ENCODE results near the gene SH3D21. TPM values are rescaled to one million over a fixed set of nuclear protein-coding genes. Genes with fewer than 3 reads are reported as not detected.

SH3D21 gene
- total and polyA plus RNA-seq, 2 of the 8 experiments (the other 6 are each of a cell fraction or from before 2014, with no cell fraction given), result 3.4 to 8.6 TPM

DNA sequence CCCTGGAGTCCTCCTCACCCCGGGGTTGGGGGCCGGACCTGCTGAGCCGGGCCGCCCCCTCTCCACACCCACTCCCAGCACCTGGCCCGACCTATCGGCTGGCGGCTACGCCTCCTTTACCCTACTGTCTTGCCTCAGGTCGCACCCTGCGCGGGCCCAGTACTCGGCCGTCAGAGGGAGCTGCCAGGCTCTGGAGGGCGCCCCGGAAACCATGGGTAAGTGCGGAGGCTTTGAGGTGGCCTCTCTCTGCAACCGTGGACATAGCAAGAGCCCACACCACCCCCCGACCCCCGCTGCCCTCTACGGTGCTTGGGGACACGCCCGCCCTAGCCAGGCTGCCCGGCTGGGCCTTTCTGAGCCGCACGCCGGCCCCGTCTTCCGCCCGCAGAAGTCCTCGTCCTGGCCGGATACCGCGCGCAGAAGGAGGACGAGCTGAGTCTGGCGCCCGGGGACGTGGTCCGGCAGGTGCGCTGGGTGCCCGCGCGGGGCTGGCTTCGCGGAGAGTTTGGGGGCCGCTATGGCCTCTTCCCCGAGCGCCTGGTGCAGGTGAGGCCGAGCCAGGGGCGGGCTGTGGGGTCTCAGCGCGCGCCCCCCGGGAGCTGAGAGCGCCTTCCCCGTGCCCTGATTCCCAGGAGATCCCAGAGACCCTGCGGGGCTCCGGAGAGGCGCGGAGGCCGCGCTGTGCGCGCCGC lies at the start of gene SH3D21 (continued):
- TF ChIP-seq SAP30 (IDR thresholded peaks at IDR 0.05; ENCODE audit: insufficient read depth, insufficient replicate concordance, low read length), result no peak
- TF ChIP-seq EP300 (IDR thresholded peaks at IDR 0.05; ENCODE audit: borderline replicate concordance in 1 of 2, low read depth in 2 of 2, low read length in 2 of 2), result no peak
- no peak for TF ChIP-seq CTBP2 (IDR thresholded peaks at IDR 0.05; ENCODE audit: borderline replicate concordance, insufficient read depth, insufficient read length, low read length)
- TF ChIP-seq CBX8 (IDR thresholded peaks at IDR 0.05; ENCODE audit: borderline replicate concordance, low read depth, low read length), result no peak
- TF ChIP-seq GTF2F1 (IDR thresholded peaks at IDR 0.05; ENCODE audit: borderline replicate concordance, low read depth, low read length), result no peak
- no peak for TF ChIP-seq CHD2 (IDR thresholded peaks at IDR 0.05; ENCODE audit: low read length)
- TF ChIP-seq JUN (IDR thresholded peaks at IDR 0.05; ENCODE audit: low read depth, low read length), result no peak
- peak in 1 of 2 experiments; percentile 4; a peak in 2 of 4 replicates for TF ChIP-seq HDAC2 (IDR thresholded peaks at IDR 0.05; ENCODE audit: borderline replicate concordance in 1 of 2, low read depth in 2 of 2, low read length in 2 of 2)
- TF ChIP-seq NRF1 (IDR thresholded peaks at IDR 0.05; ENCODE audit: low read depth, low read length), result no peak
- TF ChIP-seq HDAC6 (IDR thresholded peaks at IDR 0.05; ENCODE audit: low read depth, low read length), result no peak
- TF ChIP-seq EGR1 (IDR thresholded peaks at IDR 0.05; ENCODE audit: borderline replicate concordance, low read depth, low read length), result peak; percentile 53; the same call in 1 of the 2 replicates
- TF ChIP-seq MAFK (IDR thresholded peaks at IDR 0.05; ENCODE audit: low read depth, low read length), result no peak
- peak in 1 of 2 experiments; percentile 68; a peak in 2 of 3 replicates for TF ChIP-seq POLR2A (IDR thresholded peaks at IDR 0.05; ENCODE audit: control extremely low read depth in 1 of 2, low read depth in 2 of 2, low read length in 2 of 2)
- TF ChIP-seq TEAD4 (IDR thresholded peaks at IDR 0.05; ENCODE audit: low read depth, low read length), result no peak
- TF ChIP-seq TCF12 (IDR thresholded peaks at IDR 0.05; ENCODE audit: low read depth, low read length), result no peak
- TF ChIP-seq TAF1 (IDR thresholded peaks at IDR 0.05; ENCODE audit: low read depth, low read length), result peak; percentile 58
- TF ChIP-seq CEBPB (IDR thresholded peaks at IDR 0.05; ENCODE audit: low read depth, low read length), result no peak
- TF ChIP-seq JUND (IDR thresholded peaks at IDR 0.05; ENCODE audit: low read length), result no peak
- TF ChIP-seq RBBP5 (IDR thresholded peaks at IDR 0.05; ENCODE audit: borderline replicate concordance, low read depth, low read length), result no peak; the same call in 1 of the 2 replicates
- no peak for TF ChIP-seq BRCA1 (IDR thresholded peaks at IDR 0.05; ENCODE audit: low read depth, low read length)
- TF ChIP-seq SP1 (IDR thresholded peaks at IDR 0.05; ENCODE audit: low read depth, low read length), result no peak
- TF ChIP-seq CBX5 (IDR thresholded peaks at IDR 0.05; ENCODE audit: low read depth, low read length), result no peak
- TF ChIP-seq ZNF274 (IDR thresholded peaks at IDR 0.05; ENCODE audit: borderline replicate concordance, extremely low read depth, low read length), result no peak
- TF ChIP-seq KDM4A (IDR thresholded peaks at IDR 0.05; ENCODE audit: low read depth, low read length, severe bottlenecking), result peak; percentile 66
